ENCODE data around the gene C20orf96. TPM values are rescaled to one million over a fixed set of nuclear protein-coding genes. Genes with fewer than 3 reads are reported as not detected.

C20orf96 gene
- total RNA-seq, 1 experiment from 2014 or later, result 3.8 TPM

DNA sequence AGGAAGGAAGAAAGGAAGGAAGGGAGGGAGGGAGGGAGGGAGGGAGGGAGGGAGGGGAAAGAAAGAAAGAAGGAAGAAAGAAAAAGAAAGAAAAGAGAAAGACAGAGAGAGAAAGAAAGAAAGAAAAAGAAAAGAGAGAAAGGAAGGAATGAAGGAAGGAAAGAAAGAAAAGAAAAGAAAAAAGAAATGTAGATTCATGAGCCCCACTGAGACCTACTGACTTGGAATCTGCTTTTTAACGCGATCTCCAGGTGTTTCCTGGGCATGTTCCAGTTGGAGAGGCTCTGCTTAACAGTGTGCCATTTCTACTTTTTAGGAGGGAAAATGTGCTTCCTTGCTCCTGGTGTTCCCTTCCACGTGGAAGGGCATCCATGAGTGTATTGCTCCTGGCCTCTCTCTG, 16.7 kb downstream of the C20orf96 start:
- no peak for DNase-seq (ENCODE audit: unreplicated experiment)
- CTCF ChIA-PET, result interaction anchor here (0.6 to 1.6 kb wide), 3 partner anchors 10 to 38 kb away, joined by 3 to 5 read pairs (median 3); no protein-coding TSS in a partner anchor
- POLR2A ChIA-PET, result interaction anchor here (0.7 kb wide), 1 partner anchor 57 kb away, joined by 3 read pairs; no protein-coding TSS in a partner anchor
- Mint-ChIP-seq H3K9me3 (ENCODE audit: unreplicated experiment) (no peaks in the 10 kb centered on the region), H3K27me3 (ENCODE audit: insufficient read depth, unreplicated experiment) (no peaks in the 10 kb centered on the region), H3K4me3 (ENCODE audit: unreplicated experiment) (no peak overlapping the region), H3K36me3 (ENCODE audit: insufficient read depth, unreplicated experiment) (no peaks in the 10 kb centered on the region), H3K27ac (ENCODE audit: low read depth, unreplicated experiment) (no peak overlapping the region), H3K4me1 (ENCODE audit: insufficient read depth, unreplicated experiment) (no peaks in the 10 kb centered on the region)
- BruUV-seq (replicated peaks), result no TSS peak
- intact Hi-C loops (cut with micrococcal nuclease), result no loop called here
- TF ChIP-seq, protein P1, sequence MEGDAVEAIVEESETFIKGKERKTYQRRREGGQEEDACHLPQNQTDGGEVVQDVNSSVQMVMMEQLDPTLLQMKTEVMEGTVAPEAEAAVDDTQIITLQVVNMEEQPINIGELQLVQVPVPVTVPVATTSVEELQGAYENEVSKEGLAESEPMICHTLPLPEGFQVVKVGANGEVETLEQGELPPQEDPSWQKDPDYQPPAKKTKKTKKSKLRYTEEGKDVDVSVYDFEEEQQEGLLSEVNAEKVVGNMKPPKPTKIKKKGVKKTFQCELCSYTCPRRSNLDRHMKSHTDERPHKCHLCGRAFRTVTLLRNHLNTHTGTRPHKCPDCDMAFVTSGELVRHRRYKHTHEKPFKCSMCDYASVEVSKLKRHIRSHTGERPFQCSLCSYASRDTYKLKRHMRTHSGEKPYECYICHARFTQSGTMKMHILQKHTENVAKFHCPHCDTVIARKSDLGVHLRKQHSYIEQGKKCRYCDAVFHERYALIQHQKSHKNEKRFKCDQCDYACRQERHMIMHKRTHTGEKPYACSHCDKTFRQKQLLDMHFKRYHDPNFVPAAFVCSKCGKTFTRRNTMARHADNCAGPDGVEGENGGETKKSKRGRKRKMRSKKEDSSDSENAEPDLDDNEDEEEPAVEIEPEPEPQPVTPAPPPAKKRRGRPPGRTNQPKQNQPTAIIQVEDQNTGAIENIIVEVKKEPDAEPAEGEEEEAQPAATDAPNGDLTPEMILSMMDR (IDR thresholded peaks at IDR 0.05; ENCODE audit: unreplicated experiment), result no peak

DNA sequence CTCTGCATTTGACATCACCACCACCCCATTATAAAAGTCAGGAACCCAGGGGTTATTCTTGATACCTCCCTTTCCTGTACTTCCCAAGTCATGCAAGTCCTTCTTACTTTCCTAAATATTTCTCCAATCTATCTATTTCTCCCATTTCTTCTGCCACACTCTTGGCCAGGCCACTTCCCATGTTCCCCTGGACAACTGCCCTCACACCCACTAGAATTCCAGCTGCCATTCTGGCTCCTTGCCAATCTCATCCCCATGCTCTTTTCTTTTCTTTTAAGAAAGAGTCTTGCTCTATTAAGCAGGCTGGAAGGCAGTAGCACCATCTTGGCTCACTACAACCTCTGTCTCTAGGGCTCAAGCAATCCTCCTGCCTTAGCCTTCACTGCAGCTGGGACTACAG, 17.8 kb downstream of the C20orf96 start:
- H3K36me3 Mint-ChIP-seq (ENCODE audit: insufficient read depth, unreplicated experiment), result no peaks in the 10 kb centered on the region
- no TSS peak for BruUV-seq (replicated peaks)
- no peaks in the 10 kb centered on the region for H3K9me3 Mint-ChIP-seq (ENCODE audit: unreplicated experiment)
- intact Hi-C loops (cut with micrococcal nuclease), result no loop called here
- no peak overlapping the region for H3K4me3 Mint-ChIP-seq (ENCODE audit: unreplicated experiment)
- POLR2A ChIA-PET, result interaction anchor here (0.6 to 0.7 kb wide), 4 partner anchors 9 to 180 kb away, joined by 3 to 4 read pairs (median 3); no protein-coding TSS in a partner anchor
- H3K27me3 Mint-ChIP-seq (ENCODE audit: insufficient read depth, unreplicated experiment), result no peaks in the 10 kb centered on the region
- no peak for DNase-seq (ENCODE audit: unreplicated experiment)
- CTCF ChIA-PET, result interaction anchor here (0.9 to 1.6 kb wide), 4 partner anchors 8 to 37 kb away, joined by 3 to 5 read pairs (median 3); partner anchors contain the start of gene ZCCHC3
- H3K27ac Mint-ChIP-seq (ENCODE audit: low read depth, unreplicated experiment), result no peak overlapping the region
- no peaks in the 10 kb centered on the region for H3K4me1 Mint-ChIP-seq (ENCODE audit: insufficient read depth, unreplicated experiment)
- TF ChIP-seq, protein P1 (IDR thresholded peaks at IDR 0.05; ENCODE audit: unreplicated experiment), result no peak

DNA sequence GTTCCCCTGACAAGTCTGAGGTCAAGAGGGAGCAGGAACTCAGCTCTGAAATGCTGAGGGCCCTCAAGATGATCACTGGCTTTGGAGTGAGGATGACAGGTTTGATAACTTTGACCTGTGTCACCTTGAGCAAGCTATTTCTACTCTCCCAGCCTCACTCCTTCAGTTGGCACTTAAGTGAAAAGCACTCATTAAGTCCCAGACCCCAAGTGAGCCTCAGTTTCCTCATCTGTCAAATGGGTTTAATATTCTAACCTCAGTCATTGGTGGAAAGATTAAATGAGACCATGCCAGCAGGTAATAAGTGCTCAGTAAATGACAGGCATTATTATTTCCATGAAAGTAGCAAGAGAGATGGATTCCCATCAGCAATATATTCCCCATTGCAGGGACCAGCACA, 19.0 kb downstream of the C20orf96 start:
- CTCF ChIA-PET, result interaction anchor here (1.0 to 15.3 kb wide), 3 partner anchors 9 to 59 kb away, joined by 4 to 281 read pairs (median 5); no protein-coding TSS in a partner anchor

DNA sequence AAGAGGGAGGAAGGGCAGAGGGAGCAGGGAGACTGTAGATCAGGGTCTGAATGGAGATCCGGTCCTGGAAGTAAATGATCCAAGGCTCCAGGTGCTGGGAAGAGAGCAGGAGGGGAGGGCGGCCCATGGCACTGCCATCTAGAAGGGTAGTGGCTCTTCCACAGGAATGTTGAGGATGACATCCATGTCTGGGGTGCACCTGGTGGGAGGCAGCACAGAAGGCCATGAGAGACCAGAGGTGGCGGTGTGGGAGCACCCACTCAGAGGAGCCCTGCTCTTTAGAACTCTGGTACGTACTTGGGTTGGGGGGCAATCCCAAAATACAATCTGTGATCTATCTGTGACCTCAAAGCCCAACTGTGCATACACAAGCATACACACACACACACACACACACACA, 19.5 kb downstream of the C20orf96 start:
- H3K4me3 Mint-ChIP-seq (ENCODE audit: unreplicated experiment), result no peak overlapping the region
- no peaks in the 10 kb centered on the region for H3K27me3 Mint-ChIP-seq (ENCODE audit: insufficient read depth, unreplicated experiment)
- peaks cover 12% of the 10 kb centered on the region for H3K4me1 Mint-ChIP-seq (ENCODE audit: insufficient read depth, unreplicated experiment)
- H3K9me3 Mint-ChIP-seq (ENCODE audit: unreplicated experiment), result no peaks in the 10 kb centered on the region
- H3K36me3 Mint-ChIP-seq (ENCODE audit: insufficient read depth, unreplicated experiment), result no peaks in the 10 kb centered on the region
- CTCF ChIA-PET, result interaction anchor here (1.0 to 15.3 kb wide), 4 partner anchors 9 to 60 kb away, joined by 4 to 281 read pairs (median 6); no protein-coding TSS in a partner anchor
- H3K27ac Mint-ChIP-seq (ENCODE audit: low read depth, unreplicated experiment), result no peak overlapping the region
- POLR2A ChIA-PET, result no interaction called here
- no TSS peak for BruUV-seq (replicated peaks)
- TF ChIP-seq, protein P1 (IDR thresholded peaks at IDR 0.05; ENCODE audit: unreplicated experiment), result no peak
- no peak for DNase-seq (ENCODE audit: unreplicated experiment)
- intact Hi-C loops (cut with micrococcal nuclease), result no loop called here

More for the DNA sequence above, 19.0 kb downstream of the C20orf96 start:
- no peak overlapping the region for H3K27ac Mint-ChIP-seq (ENCODE audit: low read depth, unreplicated experiment)
- POLR2A ChIA-PET, result no interaction called here
- no TSS peak for BruUV-seq (replicated peaks)
- DNase-seq (ENCODE audit: unreplicated experiment), result no peak
- H3K27me3 Mint-ChIP-seq (ENCODE audit: insufficient read depth, unreplicated experiment), result no peaks in the 10 kb centered on the region
- peaks cover 8% of the 10 kb centered on the region for H3K4me1 Mint-ChIP-seq (ENCODE audit: insufficient read depth, unreplicated experiment)
- no peaks in the 10 kb centered on the region for H3K9me3 Mint-ChIP-seq (ENCODE audit: unreplicated experiment)
- H3K36me3 Mint-ChIP-seq (ENCODE audit: insufficient read depth, unreplicated experiment), result no peaks in the 10 kb centered on the region
- no peak overlapping the region for H3K4me3 Mint-ChIP-seq (ENCODE audit: unreplicated experiment)
- intact Hi-C loops (cut with micrococcal nuclease), result no loop called here
- TF ChIP-seq, protein P1 (IDR thresholded peaks at IDR 0.05; ENCODE audit: unreplicated experiment), result no peak
